ENCODE results near the gene KLHL12. TPM values are rescaled to one million over a fixed set of nuclear protein-coding genes. Genes with fewer than 3 reads are reported as not detected.

The KLHL12 gene
- total RNA-seq, 1 donor from 2014 or later = 24.9 TPM

DNA sequence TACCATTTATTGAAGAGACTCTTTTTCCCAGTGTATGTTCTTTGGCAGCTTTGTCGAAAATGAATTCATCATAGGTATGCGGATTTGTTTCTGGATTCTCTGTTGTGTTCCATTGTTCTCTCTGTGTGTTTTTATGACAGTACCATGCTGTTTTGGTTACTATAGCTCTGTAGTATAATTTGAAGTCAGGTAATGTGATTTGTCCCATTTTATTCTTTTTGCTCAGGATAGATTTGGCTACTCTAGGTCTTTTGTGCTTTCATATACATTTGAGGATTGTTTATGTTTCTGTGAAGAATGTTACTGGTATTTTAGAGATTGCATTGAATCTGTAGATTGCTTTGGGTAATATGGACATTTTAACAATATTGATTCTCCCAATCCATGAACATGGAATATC is 5.4 kb upstream of the KLHL12 start:
- no peak for FAIRE-seq
- no peaks in the 10 kb centered on the region for H3K36me3 ChIP-seq (ENCODE audit: insufficient read depth, low read length)
- no peak overlapping the region for H3K27ac ChIP-seq (ENCODE audit: low read depth, low read length)
- Mint-ChIP-seq H3K36me3 (ENCODE audit: low read depth, unreplicated experiment) (peaks cover 2% of the 10 kb centered on the region), H3K4me3 (ENCODE audit: unreplicated experiment) (no peak overlapping the region), H3K27ac (ENCODE audit: unreplicated experiment) (no peak overlapping the region), H3K4me1 (ENCODE audit: low read depth, unreplicated experiment) (no peaks in the 10 kb centered on the region), H3K9me3 (ENCODE audit: unreplicated experiment) (peaks cover 5% of the 10 kb centered on the region), H3K27me3 (ENCODE audit: low read depth, unreplicated experiment) (peaks cover 15% of the 10 kb centered on the region)
- no peak for DNase-seq (ENCODE audit: low read depth)
- H3K79me2 ChIP-seq (ENCODE audit: insufficient read depth, low read length) = no peaks in the 10 kb centered on the region
- no peak overlapping the region for H2AFZ ChIP-seq (ENCODE audit: low read depth, low read length)
- no peaks in the 10 kb centered on the region for H3K9me3 ChIP-seq (ENCODE audit: insufficient read depth, low read depth, low read length)
- no peak overlapping the region for H3K9ac ChIP-seq (ENCODE audit: low read length)
- H3K27me3 ChIP-seq (ENCODE audit: insufficient read depth, low read length) = no peaks in the 10 kb centered on the region
- H3K4me1 ChIP-seq (ENCODE audit: insufficient read depth, low read length) = no peaks in the 10 kb centered on the region
- H3K4me2 ChIP-seq (ENCODE audit: low read length) = no peak overlapping the region
- TF ChIP-seq, protein P1, sequence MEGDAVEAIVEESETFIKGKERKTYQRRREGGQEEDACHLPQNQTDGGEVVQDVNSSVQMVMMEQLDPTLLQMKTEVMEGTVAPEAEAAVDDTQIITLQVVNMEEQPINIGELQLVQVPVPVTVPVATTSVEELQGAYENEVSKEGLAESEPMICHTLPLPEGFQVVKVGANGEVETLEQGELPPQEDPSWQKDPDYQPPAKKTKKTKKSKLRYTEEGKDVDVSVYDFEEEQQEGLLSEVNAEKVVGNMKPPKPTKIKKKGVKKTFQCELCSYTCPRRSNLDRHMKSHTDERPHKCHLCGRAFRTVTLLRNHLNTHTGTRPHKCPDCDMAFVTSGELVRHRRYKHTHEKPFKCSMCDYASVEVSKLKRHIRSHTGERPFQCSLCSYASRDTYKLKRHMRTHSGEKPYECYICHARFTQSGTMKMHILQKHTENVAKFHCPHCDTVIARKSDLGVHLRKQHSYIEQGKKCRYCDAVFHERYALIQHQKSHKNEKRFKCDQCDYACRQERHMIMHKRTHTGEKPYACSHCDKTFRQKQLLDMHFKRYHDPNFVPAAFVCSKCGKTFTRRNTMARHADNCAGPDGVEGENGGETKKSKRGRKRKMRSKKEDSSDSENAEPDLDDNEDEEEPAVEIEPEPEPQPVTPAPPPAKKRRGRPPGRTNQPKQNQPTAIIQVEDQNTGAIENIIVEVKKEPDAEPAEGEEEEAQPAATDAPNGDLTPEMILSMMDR (IDR thresholded peaks at IDR 0.05; ENCODE audit: insufficient read depth, low read depth, low read length) = no peak
- TF ChIP-seq EZH2 (IDR thresholded peaks at IDR 0.05; ENCODE audit: insufficient read depth, low read length) = no peak
- H3K4me3 ChIP-seq (ENCODE audit: insufficient read depth, low read depth, low read length) = no peak overlapping the region
- no peaks in the 10 kb centered on the region for H4K20me1 ChIP-seq (ENCODE audit: insufficient read depth, low read length)

DNA sequence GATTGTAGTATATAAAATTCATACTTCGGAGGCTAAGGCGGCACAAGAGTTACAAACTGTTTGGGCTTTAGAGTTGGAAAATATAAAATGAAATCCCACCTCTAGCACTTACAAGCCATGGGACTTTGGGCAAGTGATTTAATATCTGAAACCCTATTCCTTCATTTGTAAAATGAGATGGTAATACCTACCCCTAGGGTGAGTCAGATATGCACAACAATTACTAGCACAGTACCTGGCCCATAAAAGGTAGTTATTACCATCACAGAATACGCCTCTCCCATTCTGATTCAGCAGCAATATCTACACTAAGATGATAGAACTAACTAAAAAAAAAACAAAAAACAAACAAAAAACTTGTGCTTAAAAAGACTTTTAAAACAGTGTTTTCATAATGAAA is 3.5 kb downstream of the KLHL12 start:
- H3K9me3 ChIP-seq (ENCODE audit: insufficient read depth, low read depth, low read length) = no peaks in the 10 kb centered on the region
- no peak overlapping the region for H3K4me3 ChIP-seq (ENCODE audit: insufficient read depth, low read depth, low read length)
- H3K27ac ChIP-seq (ENCODE audit: low read depth, low read length) = no peak overlapping the region
- Mint-ChIP-seq H3K27me3 (ENCODE audit: low read depth, unreplicated experiment) (no peaks in the 10 kb centered on the region), H3K27ac (ENCODE audit: unreplicated experiment) (peak overlapping the region; percentile 30), H3K4me1 (ENCODE audit: low read depth, unreplicated experiment) (peaks cover 4% of the 10 kb centered on the region), H3K9me3 (ENCODE audit: unreplicated experiment) (no peaks in the 10 kb centered on the region), H3K4me3 (ENCODE audit: unreplicated experiment) (peak overlapping the region; percentile 69), H3K36me3 (ENCODE audit: low read depth, unreplicated experiment) (peaks cover 2% of the 10 kb centered on the region)
- H3K79me2 ChIP-seq (ENCODE audit: insufficient read depth, low read length) = peaks cover 11% of the 10 kb centered on the region
- H3K27me3 ChIP-seq (ENCODE audit: insufficient read depth, low read length) = no peaks in the 10 kb centered on the region
- H3K9ac ChIP-seq (ENCODE audit: low read length) = no peak overlapping the region
- no peak overlapping the region for H2AFZ ChIP-seq (ENCODE audit: low read depth, low read length)
- no peak overlapping the region for H3K4me2 ChIP-seq (ENCODE audit: low read length)
- no peaks in the 10 kb centered on the region for H3K4me1 ChIP-seq (ENCODE audit: insufficient read depth, low read length)
- no peak for FAIRE-seq
- TF ChIP-seq, protein P1 (IDR thresholded peaks at IDR 0.05; ENCODE audit: insufficient read depth, low read depth, low read length) = no peak
- DNase-seq (ENCODE audit: low read depth) = no peak
- H4K20me1 ChIP-seq (ENCODE audit: insufficient read depth, low read length) = no peaks in the 10 kb centered on the region
- peaks cover 9% of the 10 kb centered on the region for H3K36me3 ChIP-seq (ENCODE audit: insufficient read depth, low read length)

DNA sequence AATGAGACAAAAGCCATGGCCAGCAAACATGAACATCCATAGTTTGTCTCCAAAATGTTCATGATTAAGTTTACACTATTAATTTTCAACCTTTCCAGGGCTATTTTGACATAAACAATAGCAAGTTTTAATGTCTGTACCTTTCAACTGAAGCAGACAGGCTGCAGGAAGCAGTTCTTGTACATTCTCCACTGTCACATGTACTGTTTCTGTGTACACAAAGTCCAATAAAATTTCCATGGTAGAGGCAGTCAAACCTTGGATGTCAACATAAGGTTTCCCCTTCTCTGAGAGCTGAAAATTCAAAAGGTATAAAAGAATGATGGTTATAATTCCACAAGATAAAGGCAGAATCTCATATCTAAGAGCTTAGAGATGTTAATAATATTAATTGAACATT is 7.4 kb downstream of the KLHL12 start:
- peaks cover 5% of the 10 kb centered on the region for H3K36me3 Mint-ChIP-seq (ENCODE audit: low read depth, unreplicated experiment)
- H3K4me1 ChIP-seq (ENCODE audit: insufficient read depth, low read length) = no peaks in the 10 kb centered on the region

More for the DNA sequence above, 7.4 kb downstream of the KLHL12 start:
- Histone ChIP-seq H3K36me3 (ENCODE audit: insufficient read depth, low read length) (peaks cover 29% of the 10 kb centered on the region), H3K9me3 (ENCODE audit: insufficient read depth, low read depth, low read length) (no peaks in the 10 kb centered on the region), H3K4me3 (ENCODE audit: insufficient read depth, low read depth, low read length) (no peak overlapping the region), H4K20me1 (ENCODE audit: insufficient read depth, low read length) (no peaks in the 10 kb centered on the region), H3K27ac (ENCODE audit: low read depth, low read length) (no peak overlapping the region), H3K4me2 (ENCODE audit: low read length) (no peak overlapping the region), H3K27me3 (ENCODE audit: insufficient read depth, low read length) (no peaks in the 10 kb centered on the region), H2AFZ (ENCODE audit: low read depth, low read length) (no peak overlapping the region), H3K9ac (ENCODE audit: low read length) (no peak overlapping the region), H3K79me2 (ENCODE audit: insufficient read depth, low read length) (peaks cover 4% of the 10 kb centered on the region)
- no peak overlapping the region for H3K27ac Mint-ChIP-seq (ENCODE audit: unreplicated experiment)
- H3K4me1 Mint-ChIP-seq (ENCODE audit: low read depth, unreplicated experiment) = peaks cover 2% of the 10 kb centered on the region
- DNase-seq (ENCODE audit: low read depth) (no peak), FAIRE-seq (no peak)
- no peak for TF ChIP-seq EZH2 (IDR thresholded peaks at IDR 0.05; ENCODE audit: insufficient read depth, low read length)
- TF ChIP-seq, protein P1 (IDR thresholded peaks at IDR 0.05; ENCODE audit: insufficient read depth, low read depth, low read length) = no peak
- no peaks in the 10 kb centered on the region for H3K27me3 Mint-ChIP-seq (ENCODE audit: low read depth, unreplicated experiment)
- H3K9me3 Mint-ChIP-seq (ENCODE audit: unreplicated experiment) = no peaks in the 10 kb centered on the region
- H3K4me3 Mint-ChIP-seq (ENCODE audit: unreplicated experiment) = no peak overlapping the region

All from astrocyte (in vitro differentiated cells and primary cell).